Central memory CD8-positive, alpha-beta T cell (primary cell): Measurements from ENCODE around the gene LAMA2.

Experiments
- ATAC-seq: fragments of 150-1000 bp; cut with Tn5 transposase; replicated peaks from 2 replicates; pipeline ENCODE4 v1.10.0; 2022; ENCODE audit warnings: mild to moderate bottlenecking, moderate FRiP score, moderate number of reproducible peaks; ENCODE audit not compliant: poor library complexity, severe bottlenecking; ENCODE audit errors: extremely low read depth
- DNase-seq, 2 donors: peaks; one replicate each; pipeline ENCODE4 v3.0.0; 2021; ENCODE audit warnings: low spot score in 2 of 2
- H3K27ac Mint-ChIP-seq: one replicate; pipeline ENCODE4 v1.8.0; 2022; ENCODE audit warnings: low read depth, mild to moderate bottlenecking, moderate library complexity, mixed read lengths
- H3K27me3 Mint-ChIP-seq: one replicate; pipeline ENCODE4 v1.8.0; 2022; ENCODE audit warnings: mixed read lengths
- H3K36me3 Mint-ChIP-seq: one replicate; pipeline ENCODE4 v1.8.0; 2022; ENCODE audit warnings: mild to moderate bottlenecking, moderate library complexity, mixed read lengths; ENCODE audit not compliant: insufficient read depth
- H3K4me1 Mint-ChIP-seq: one replicate; pipeline ENCODE4 v1.8.0; 2022; ENCODE audit warnings: mixed read lengths
- H3K4me3 Mint-ChIP-seq: one replicate; pipeline ENCODE4 v1.8.0; 2022; ENCODE audit warnings: mild to moderate bottlenecking, moderate library complexity, mixed read lengths
- H3K9me3 Mint-ChIP-seq: one replicate; pipeline ENCODE4 v1.8.0; 2022; ENCODE audit warnings: mixed read lengths

Gene LAMA2

GRCh38 chr6:128882991-128883611 is at the start of gene LAMA2:
Gene LAMA2, plus strand, starts transcription at chr6:128883138. Its CDS starts 108 bp downstream, at chr6:128883246.
- H3K27ac Mint-ChIP-seq, result no peak within 1 kb of the TSS
- H3K27me3 Mint-ChIP-seq, result peaks cover 24% of the 10 kb centered on the region
- H3K4me1 Mint-ChIP-seq, result no peaks in the 10 kb centered on the region
- no peaks in the 10 kb centered on the region for H3K9me3 Mint-ChIP-seq
- DNase-seq, result no peak
- no peak within 1 kb of the TSS for H3K4me3 Mint-ChIP-seq
- no peaks in the 10 kb centered on the region for H3K36me3 Mint-ChIP-seq
- ATAC-seq, result peak; percentile 10

- Mint-ChIP-seq H3K4me3 (no peak overlapping the region), H3K9me3 (peaks cover 10% of the 10 kb centered on the region), H3K27ac (no peak overlapping the region), H3K27me3 (no peaks in the 10 kb centered on the region), H3K36me3 (peaks cover 4% of the 10 kb centered on the region), H3K4me1 (no peaks in the 10 kb centered on the region)
- ATAC-seq, result no peak
- DNase-seq, result no peak
Observed at GRCh38 chr6:128836761-128837160, 46.2 kb upstream of the LAMA2 start.

- no peak overlapping the region for H3K27ac Mint-ChIP-seq
- H3K27me3 Mint-ChIP-seq, result no peaks in the 10 kb centered on the region
- peaks cover 10% of the 10 kb centered on the region for H3K9me3 Mint-ChIP-seq
- DNase-seq (no peak), ATAC-seq (no peak)
- no peaks in the 10 kb centered on the region for H3K4me1 Mint-ChIP-seq
- H3K4me3 Mint-ChIP-seq, result no peak overlapping the region
- H3K36me3 Mint-ChIP-seq, result peaks cover 2% of the 10 kb centered on the region
Observed at GRCh38 chr6:128841518-128841917, 41.4 kb upstream of the LAMA2 start.

- Mint-ChIP-seq H3K27ac (no peak overlapping the region), H3K4me3 (no peak overlapping the region), H3K4me1 (no peaks in the 10 kb centered on the region), H3K36me3 (no peaks in the 10 kb centered on the region), H3K27me3 (peaks cover 6% of the 10 kb centered on the region), H3K9me3 (peaks cover 4% of the 10 kb centered on the region)
- DNase-seq (no peak), ATAC-seq (no peak)
Observed at GRCh38 chr6:128844598-128844997, 38.3 kb upstream of the LAMA2 start.

GRCh38 chr6:128847431-128848210 is 35.3 kb upstream of the LAMA2 start:
- no peak overlapping the region for H3K4me3 Mint-ChIP-seq
- no peaks in the 10 kb centered on the region for H3K4me1 Mint-ChIP-seq
- no peak for ATAC-seq
- H3K36me3 Mint-ChIP-seq, result no peaks in the 10 kb centered on the region
- no peak for DNase-seq
- no peaks in the 10 kb centered on the region for H3K9me3 Mint-ChIP-seq
- H3K27ac Mint-ChIP-seq, result no peak overlapping the region
- H3K27me3 Mint-ChIP-seq, result peaks cover 6% of the 10 kb centered on the region

- H3K27ac Mint-ChIP-seq, result no peak overlapping the region
- H3K36me3 Mint-ChIP-seq, result no peaks in the 10 kb centered on the region
- no peak overlapping the region for H3K4me3 Mint-ChIP-seq
- DNase-seq (no peak), ATAC-seq (no peak)
- H3K4me1 Mint-ChIP-seq, result no peaks in the 10 kb centered on the region
- peaks cover 6% of the 10 kb centered on the region for H3K27me3 Mint-ChIP-seq
- H3K9me3 Mint-ChIP-seq, result no peaks in the 10 kb centered on the region
Observed at GRCh38 chr6:128848212-128848935, 34.6 kb upstream of the LAMA2 start.

GRCh38 chr6:128855581-128856085 is 27.3 kb upstream of the LAMA2 start:
- Mint-ChIP-seq H3K27ac (no peak overlapping the region), H3K27me3 (no peaks in the 10 kb centered on the region), H3K4me1 (no peaks in the 10 kb centered on the region), H3K4me3 (no peak overlapping the region), H3K36me3 (no peaks in the 10 kb centered on the region), H3K9me3 (peaks cover under 1% of the 10 kb centered on the region)
- no peak for DNase-seq
- ATAC-seq, result no peak

GRCh38 chr6:128857806-128858205 is 25.1 kb upstream of the LAMA2 start:
- Mint-ChIP-seq H3K27ac (no peak overlapping the region), H3K9me3 (peaks cover 15% of the 10 kb centered on the region), H3K4me3 (no peak overlapping the region), H3K36me3 (no peaks in the 10 kb centered on the region), H3K4me1 (no peaks in the 10 kb centered on the region), H3K27me3 (no peaks in the 10 kb centered on the region)
- DNase-seq (no peak), ATAC-seq (no peak)

GRCh38 chr6:128860782-128861181 is 22.2 kb upstream of the LAMA2 start:
- Mint-ChIP-seq H3K4me1 (no peaks in the 10 kb centered on the region), H3K36me3 (no peaks in the 10 kb centered on the region), H3K27ac (no peak overlapping the region), H3K4me3 (no peak overlapping the region), H3K9me3 (peaks cover 15% of the 10 kb centered on the region), H3K27me3 (no peaks in the 10 kb centered on the region)
- no peak for ATAC-seq
- DNase-seq, result no peak

GRCh38 chr6:128863983-128864382 is 19.0 kb upstream of the LAMA2 start:
- Mint-ChIP-seq H3K27ac (no peak overlapping the region), H3K9me3 (peaks cover 18% of the 10 kb centered on the region), H3K27me3 (no peaks in the 10 kb centered on the region), H3K4me3 (no peak overlapping the region), H3K36me3 (no peaks in the 10 kb centered on the region), H3K4me1 (no peaks in the 10 kb centered on the region)
- DNase-seq, result no peak
- ATAC-seq, result no peak

- Mint-ChIP-seq H3K27ac (no peak overlapping the region), H3K4me3 (no peak overlapping the region), H3K36me3 (no peaks in the 10 kb centered on the region), H3K4me1 (no peaks in the 10 kb centered on the region), H3K27me3 (no peaks in the 10 kb centered on the region), H3K9me3 (peaks cover 12% of the 10 kb centered on the region)
- DNase-seq (no peak), ATAC-seq (no peak)
Observed at GRCh38 chr6:128870746-128871145, 12.2 kb upstream of the LAMA2 start.

- H3K9me3 Mint-ChIP-seq, result peaks cover 6% of the 10 kb centered on the region
- DNase-seq (no peak), ATAC-seq (no peak)
- no peak overlapping the region for H3K4me3 Mint-ChIP-seq
- H3K36me3 Mint-ChIP-seq, result no peaks in the 10 kb centered on the region
- no peaks in the 10 kb centered on the region for H3K4me1 Mint-ChIP-seq
- H3K27ac Mint-ChIP-seq, result no peak overlapping the region
- H3K27me3 Mint-ChIP-seq, result no peaks in the 10 kb centered on the region
Observed at GRCh38 chr6:128874863-128875262, 8.1 kb upstream of the LAMA2 start.
